ENCODE measurements around the gene TEDC2. TPM values are rescaled to one million over a fixed set of nuclear protein-coding genes. Genes with fewer than 3 reads are reported as not detected.
A peak's percentile ranks its signal among the peaks of the same experiment; 100 is the strongest.

TEDC2 gene
- polyA plus RNA-seq, 1 of the 3 experiments (the other 2 are of a cell fraction): 15.6 TPM

- H3K79me2 ChIP-seq (ENCODE audit: insufficient read depth): no peaks in the 10 kb centered on the region
- peaks cover 0 to 27% of the 10 kb centered on the region in 2 experiments; a peak in 1 of 4 replicates for H3K4me1 ChIP-seq (ENCODE audit: control insufficient read depth in 1 of 2, insufficient read depth in 2 of 2, low read depth in 1 of 2, low read length in 1 of 2)
- H3K9me3 ChIP-seq: no peaks in the 10 kb centered on the region
- no peak overlapping the region for H3K9ac ChIP-seq
- H3K27me3 ChIP-seq (ENCODE audit: insufficient read depth): no peaks in the 10 kb centered on the region
- H3F3A ChIP-seq (replicated peaks; ENCODE audit: insufficient read depth): no peaks in the 10 kb centered on the region
- H3K36me3 ChIP-seq (replicated peaks in 1 of 2; ENCODE audit: control insufficient read depth in 1 of 2, insufficient read depth in 2 of 2, low read length in 1 of 2): peaks cover 0 to 16% of the 10 kb centered on the region in 2 experiments
- H3K4me3 ChIP-seq (ENCODE audit: low read depth in 2 of 2, low read length in 1 of 2): no peak overlapping the region
- TF ChIP-seq SIN3A (IDR thresholded peaks at IDR 0.05; ENCODE audit: borderline replicate concordance, low read depth, low read length) (no peak), GABPA (IDR thresholded peaks at IDR 0.05; ENCODE audit: low read depth) (no peak), FOXM1 (IDR thresholded peaks at IDR 0.05; ENCODE audit: low read depth) (no peak)
- TF ChIP-seq, protein P1, sequence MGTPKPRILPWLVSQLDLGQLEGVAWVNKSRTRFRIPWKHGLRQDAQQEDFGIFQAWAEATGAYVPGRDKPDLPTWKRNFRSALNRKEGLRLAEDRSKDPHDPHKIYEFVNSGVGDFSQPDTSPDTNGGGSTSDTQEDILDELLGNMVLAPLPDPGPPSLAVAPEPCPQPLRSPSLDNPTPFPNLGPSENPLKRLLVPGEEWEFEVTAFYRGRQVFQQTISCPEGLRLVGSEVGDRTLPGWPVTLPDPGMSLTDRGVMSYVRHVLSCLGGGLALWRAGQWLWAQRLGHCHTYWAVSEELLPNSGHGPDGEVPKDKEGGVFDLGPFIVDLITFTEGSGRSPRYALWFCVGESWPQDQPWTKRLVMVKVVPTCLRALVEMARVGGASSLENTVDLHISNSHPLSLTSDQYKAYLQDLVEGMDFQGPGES (IDR thresholded peaks at IDR 0.05; ENCODE audit: low read depth, low read length): no peak
- TF ChIP-seq, protein P2, sequence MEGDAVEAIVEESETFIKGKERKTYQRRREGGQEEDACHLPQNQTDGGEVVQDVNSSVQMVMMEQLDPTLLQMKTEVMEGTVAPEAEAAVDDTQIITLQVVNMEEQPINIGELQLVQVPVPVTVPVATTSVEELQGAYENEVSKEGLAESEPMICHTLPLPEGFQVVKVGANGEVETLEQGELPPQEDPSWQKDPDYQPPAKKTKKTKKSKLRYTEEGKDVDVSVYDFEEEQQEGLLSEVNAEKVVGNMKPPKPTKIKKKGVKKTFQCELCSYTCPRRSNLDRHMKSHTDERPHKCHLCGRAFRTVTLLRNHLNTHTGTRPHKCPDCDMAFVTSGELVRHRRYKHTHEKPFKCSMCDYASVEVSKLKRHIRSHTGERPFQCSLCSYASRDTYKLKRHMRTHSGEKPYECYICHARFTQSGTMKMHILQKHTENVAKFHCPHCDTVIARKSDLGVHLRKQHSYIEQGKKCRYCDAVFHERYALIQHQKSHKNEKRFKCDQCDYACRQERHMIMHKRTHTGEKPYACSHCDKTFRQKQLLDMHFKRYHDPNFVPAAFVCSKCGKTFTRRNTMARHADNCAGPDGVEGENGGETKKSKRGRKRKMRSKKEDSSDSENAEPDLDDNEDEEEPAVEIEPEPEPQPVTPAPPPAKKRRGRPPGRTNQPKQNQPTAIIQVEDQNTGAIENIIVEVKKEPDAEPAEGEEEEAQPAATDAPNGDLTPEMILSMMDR (IDR thresholded peaks at IDR 0.05): no peak
- TF ChIP-seq, protein P3, sequence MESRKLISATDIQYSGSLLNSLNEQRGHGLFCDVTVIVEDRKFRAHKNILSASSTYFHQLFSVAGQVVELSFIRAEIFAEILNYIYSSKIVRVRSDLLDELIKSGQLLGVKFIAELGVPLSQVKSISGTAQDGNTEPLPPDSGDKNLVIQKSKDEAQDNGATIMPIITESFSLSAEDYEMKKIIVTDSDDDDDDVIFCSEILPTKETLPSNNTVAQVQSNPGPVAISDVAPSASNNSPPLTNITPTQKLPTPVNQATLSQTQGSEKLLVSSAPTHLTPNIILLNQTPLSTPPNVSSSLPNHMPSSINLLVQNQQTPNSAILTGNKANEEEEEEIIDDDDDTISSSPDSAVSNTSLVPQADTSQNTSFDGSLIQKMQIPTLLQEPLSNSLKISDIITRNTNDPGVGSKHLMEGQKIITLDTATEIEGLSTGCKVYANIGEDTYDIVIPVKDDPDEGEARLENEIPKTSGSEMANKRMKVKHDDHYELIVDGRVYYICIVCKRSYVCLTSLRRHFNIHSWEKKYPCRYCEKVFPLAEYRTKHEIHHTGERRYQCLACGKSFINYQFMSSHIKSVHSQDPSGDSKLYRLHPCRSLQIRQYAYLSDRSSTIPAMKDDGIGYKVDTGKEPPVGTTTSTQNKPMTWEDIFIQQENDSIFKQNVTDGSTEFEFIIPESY (IDR thresholded peaks at IDR 0.05; ENCODE audit: borderline replicate concordance, low read depth): no peak
- peak overlapping the region in 1 of 2 experiments; percentile 72; a peak in 2 of 4 replicates for H3K27ac ChIP-seq (ENCODE audit: low read depth in 2 of 2, low read length in 1 of 2)
- CTCF ChIA-PET: interaction anchor here (1.0 to 4.3 kb wide), 7 partner anchors 11 to 157 kb away, joined by 3 to 95 read pairs (median 5); partner anchors contain the start of genes ABCA3, NTN3, TBC1D24 and TEDC2
- 91% methylated on average over 13 of the region's 26 CpGs for WGBS (ENCODE audit: low lambda C conversion rate)
- H3K4me2 ChIP-seq: no peak overlapping the region
- 0 out of 2 replicates have a peak, but pooled peaks cover 4% of the 10 kb centered on the region for H4K20me1 ChIP-seq (ENCODE audit: insufficient read depth)
- H2AFZ ChIP-seq (ENCODE audit: low read depth): no peak overlapping the region
- DNase-seq: no peak
- no peaks in the 10 kb centered on the region for H3K9me2 ChIP-seq
- POLR2A ChIA-PET: interaction anchor here (0.5 to 0.8 kb wide), 3 partner anchors 29 to 502 kb away, joined by 3 to 5 read pairs (median 3); no protein-coding TSS in a partner anchor
Observed at GRCh38 chr16:2497695-2498484, 38.0 kb downstream of the TEDC2 start.

GRCh38 chr16:2498531-2499253, 38.8 kb downstream of the TEDC2 start:
- ChIA-PET POLR2A (interaction anchor here (0.6 kb wide), 1 partner anchor 503 kb away, joined by 3 read pairs; no protein-coding TSS in a partner anchor), CTCF (interaction anchor here (0.9 to 4.3 kb wide), 6 partner anchors 12 to 78 kb away, joined by 3 to 95 read pairs (median 5); partner anchors contain the start of genes NTN3, TBC1D24 and TEDC2)
- Histone ChIP-seq H3K9me3 (no peaks in the 10 kb centered on the region), H3K4me2 (no peak overlapping the region), H3K27ac (ENCODE audit: low read depth in 2 of 2, low read length in 1 of 2) (no peak overlapping the region; a peak in 1 of 4 replicates), H3K9ac (no peak overlapping the region), H3K4me3 (ENCODE audit: low read depth in 2 of 2, low read length in 1 of 2) (no peak overlapping the region), H2AFZ (ENCODE audit: low read depth) (no peak overlapping the region), H3F3A (replicated peaks; ENCODE audit: insufficient read depth) (peaks cover 2% of the 10 kb centered on the region), H3K79me2 (ENCODE audit: insufficient read depth) (no peaks in the 10 kb centered on the region), H3K36me3 (replicated peaks in 1 of 2; ENCODE audit: control insufficient read depth in 1 of 2, insufficient read depth in 2 of 2, low read length in 1 of 2) (peaks cover 0 to 16% of the 10 kb centered on the region in 2 experiments), H3K27me3 (ENCODE audit: insufficient read depth) (no peaks in the 10 kb centered on the region), H3K4me1 (ENCODE audit: control insufficient read depth in 1 of 2, insufficient read depth in 2 of 2, low read depth in 1 of 2, low read length in 1 of 2) (peaks cover 0 to 27% of the 10 kb centered on the region in 2 experiments; a peak in 1 of 4 replicates), H4K20me1 (ENCODE audit: insufficient read depth) (0 out of 2 replicates have a peak, but pooled peaks cover 4% of the 10 kb centered on the region), H3K9me2 (no peaks in the 10 kb centered on the region)
- 89% methylated on average over 3 of the region's 15 CpGs for WGBS (ENCODE audit: low lambda C conversion rate)
- no peak for DNase-seq
- TF ChIP-seq NFIC (IDR thresholded peaks at IDR 0.05; ENCODE audit: borderline replicate concordance) (no peak), GABPA (IDR thresholded peaks at IDR 0.05; ENCODE audit: low read depth) (no peak), RFX5 (IDR thresholded peaks at IDR 0.05; ENCODE audit: low read length) (no peak), EP300 (IDR thresholded peaks at IDR 0.05; ENCODE audit: borderline replicate concordance in 1 of 2, low read depth in 1 of 2, low read length in 1 of 2) (no peak), FOXM1 (IDR thresholded peaks at IDR 0.05; ENCODE audit: low read depth) (no peak), TEAD4 (IDR thresholded peaks at IDR 0.05; ENCODE audit: borderline replicate concordance, insufficient read depth) (no peak), USF2 (IDR thresholded peaks at IDR 0.05; ENCODE audit: borderline replicate concordance, low read depth, low read length) (no peak), MXI1 (IDR thresholded peaks at IDR 0.05; ENCODE audit: low read depth, low read length) (no peak), ELF1 (IDR thresholded peaks at IDR 0.05) (no peak)
- TF ChIP-seq, protein P4, sequence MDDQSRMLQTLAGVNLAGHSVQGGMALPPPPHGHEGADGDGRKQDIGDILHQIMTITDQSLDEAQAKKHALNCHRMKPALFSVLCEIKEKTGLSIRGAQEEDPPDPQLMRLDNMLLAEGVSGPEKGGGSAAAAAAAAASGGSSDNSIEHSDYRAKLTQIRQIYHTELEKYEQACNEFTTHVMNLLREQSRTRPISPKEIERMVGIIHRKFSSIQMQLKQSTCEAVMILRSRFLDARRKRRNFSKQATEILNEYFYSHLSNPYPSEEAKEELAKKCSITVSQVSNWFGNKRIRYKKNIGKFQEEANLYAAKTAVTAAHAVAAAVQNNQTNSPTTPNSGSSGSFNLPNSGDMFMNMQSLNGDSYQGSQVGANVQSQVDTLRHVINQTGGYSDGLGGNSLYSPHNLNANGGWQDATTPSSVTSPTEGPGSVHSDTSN (IDR thresholded peaks at IDR 0.05): no peak
- TF ChIP-seq, protein P1 (IDR thresholded peaks at IDR 0.05; ENCODE audit: low read depth, low read length): no peak
